Subcutaneous adipose tissue (tissue), 4 donors: ENCODE measurements around the gene RIMS4. TPM values are rescaled to one million over a fixed set of nuclear protein-coding genes. Genes with fewer than 3 reads are reported as not detected.

ENCODE experiments used
- total RNA-seq, 4 donors: library from RNA; depleted of rRNA; stranded (reverse); fragments of >200 nt; gene quantifications; one replicate each; pipeline ENCODE4 v1.1.0, GENCODE V29; 2016
- TF ChIP-seq, protein P1 (sequence below): fragments of 450-650 bp; IDR thresholded peaks from one replicate; pipeline ENCODE4 v1.5.1; 2016; ENCODE audit warnings: low read depth, mild to moderate bottlenecking, control low read depth, antibody characterized with exemption, moderate library complexity

Gene RIMS4
- total RNA-seq, 4 donors from 2014 or later: 0.34 to 0.44 TPM; not detected in 2

DNA sequence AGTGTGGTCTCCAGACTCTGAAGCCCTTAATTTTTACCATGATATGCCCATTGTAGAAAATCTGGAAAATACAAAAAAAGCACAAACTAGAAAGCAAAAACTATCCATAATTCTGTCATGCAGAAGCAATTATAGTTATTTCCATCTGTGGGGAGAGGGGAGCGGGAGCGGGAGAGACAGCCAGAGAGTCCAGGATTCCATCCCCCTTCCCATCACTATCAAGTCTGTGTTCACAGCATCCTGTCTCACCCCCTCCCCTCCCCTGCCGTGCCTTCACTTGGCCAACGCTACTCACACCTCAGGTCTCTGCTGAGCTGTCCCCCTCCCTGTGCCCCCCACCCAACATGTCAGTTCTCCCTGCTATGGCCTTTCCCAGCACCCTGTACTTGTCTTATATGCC lies 14.5 kb downstream of the RIMS4 start:
- TF ChIP-seq, protein P1, sequence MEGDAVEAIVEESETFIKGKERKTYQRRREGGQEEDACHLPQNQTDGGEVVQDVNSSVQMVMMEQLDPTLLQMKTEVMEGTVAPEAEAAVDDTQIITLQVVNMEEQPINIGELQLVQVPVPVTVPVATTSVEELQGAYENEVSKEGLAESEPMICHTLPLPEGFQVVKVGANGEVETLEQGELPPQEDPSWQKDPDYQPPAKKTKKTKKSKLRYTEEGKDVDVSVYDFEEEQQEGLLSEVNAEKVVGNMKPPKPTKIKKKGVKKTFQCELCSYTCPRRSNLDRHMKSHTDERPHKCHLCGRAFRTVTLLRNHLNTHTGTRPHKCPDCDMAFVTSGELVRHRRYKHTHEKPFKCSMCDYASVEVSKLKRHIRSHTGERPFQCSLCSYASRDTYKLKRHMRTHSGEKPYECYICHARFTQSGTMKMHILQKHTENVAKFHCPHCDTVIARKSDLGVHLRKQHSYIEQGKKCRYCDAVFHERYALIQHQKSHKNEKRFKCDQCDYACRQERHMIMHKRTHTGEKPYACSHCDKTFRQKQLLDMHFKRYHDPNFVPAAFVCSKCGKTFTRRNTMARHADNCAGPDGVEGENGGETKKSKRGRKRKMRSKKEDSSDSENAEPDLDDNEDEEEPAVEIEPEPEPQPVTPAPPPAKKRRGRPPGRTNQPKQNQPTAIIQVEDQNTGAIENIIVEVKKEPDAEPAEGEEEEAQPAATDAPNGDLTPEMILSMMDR: no peak

DNA sequence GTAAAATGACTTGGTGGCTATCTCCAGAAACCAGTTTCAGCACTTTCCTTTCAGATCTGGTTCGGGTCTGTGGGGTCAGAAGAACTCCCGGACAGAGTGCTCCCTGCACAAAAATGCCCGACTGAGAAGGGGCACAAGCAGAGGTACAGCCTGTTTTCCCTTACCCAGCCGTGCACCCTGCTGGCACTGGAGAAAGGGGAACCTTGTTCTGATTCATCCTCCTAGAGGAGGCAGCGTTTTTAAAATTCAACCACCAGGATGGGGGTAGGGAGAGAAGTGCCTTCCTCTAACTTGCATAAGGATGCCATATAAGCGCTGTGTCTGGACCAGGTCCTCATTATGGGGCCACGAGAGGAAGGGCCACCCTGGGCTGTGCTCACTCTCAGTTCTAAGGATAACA lies 17.6 kb downstream of the RIMS4 start:
- TF ChIP-seq, protein P1: no peak

DNA sequence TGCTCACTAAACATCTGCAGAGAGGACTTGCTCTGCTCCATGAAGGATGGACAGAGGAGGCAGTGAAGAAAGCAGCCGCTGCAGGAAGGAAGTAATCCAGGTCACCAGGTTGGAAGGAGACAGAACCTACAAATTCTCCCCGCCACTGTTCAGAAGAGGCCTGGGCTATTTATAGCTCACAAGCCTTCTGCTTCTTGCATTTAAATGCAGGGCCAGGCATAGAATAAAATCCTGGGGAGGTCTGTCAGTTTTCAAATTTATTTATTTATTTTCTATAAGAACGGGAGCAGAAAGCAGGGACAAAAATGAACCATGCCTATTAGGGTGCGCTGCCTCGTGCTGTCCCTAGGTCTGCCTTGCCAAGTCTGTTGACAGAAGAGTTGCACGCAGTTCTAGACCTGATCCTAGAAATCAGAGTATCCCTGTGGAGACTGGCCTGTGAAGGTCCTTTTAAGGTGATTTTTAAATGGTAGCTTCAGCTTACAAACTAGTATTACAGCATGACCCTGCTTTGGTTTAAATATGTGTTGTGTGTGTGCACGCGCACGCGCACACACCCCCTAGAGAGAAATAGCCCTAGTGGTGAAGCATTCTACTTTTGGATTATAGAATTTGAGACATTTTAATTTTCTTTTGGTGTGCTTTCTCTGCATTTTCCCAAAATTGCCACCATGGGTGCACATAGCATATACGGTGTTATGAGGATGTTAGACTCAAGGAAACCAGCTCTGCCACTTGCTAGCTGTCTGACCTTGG lies 19.5 kb downstream of the RIMS4 start:
- TF ChIP-seq, protein P1: no peak

- TF ChIP-seq, protein P1: no peak
Measured at GRCh38 chr20:44788706-44789456, 21.5 kb downstream of the RIMS4 start.

GRCh38 chr20:44787299-44787698 lies 23.0 kb downstream of the RIMS4 start:
- TF ChIP-seq, protein P1: no peak

DNA sequence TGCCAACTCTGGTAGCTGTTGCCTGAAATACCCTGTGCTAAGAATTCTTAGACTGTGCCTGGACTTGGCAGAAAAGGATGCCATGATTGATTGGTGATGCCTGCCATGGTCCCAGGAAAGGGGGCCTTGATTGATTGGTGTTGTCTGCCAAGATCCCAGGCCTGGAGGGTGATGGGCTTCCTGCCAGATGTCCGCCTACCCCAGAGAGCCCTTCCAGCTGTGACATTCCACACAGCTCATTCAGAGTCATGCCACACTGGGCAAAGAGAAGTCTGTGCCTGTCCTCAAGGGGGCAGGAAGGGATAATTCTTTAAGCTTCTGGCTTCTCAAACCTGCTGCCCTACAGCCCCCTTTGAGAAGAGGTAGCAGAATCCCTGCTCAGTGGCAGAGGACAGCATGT lies 24.6 kb downstream of the RIMS4 start:
- TF ChIP-seq, protein P1: no peak

- TF ChIP-seq, protein P1: no peak
Measured at GRCh38 chr20:44784688-44785087, 25.7 kb downstream of the RIMS4 start.
